Fibroblast of mammary gland (primary cell): ENCODE data around the gene MFSD6.
"Not testable (repeated sequence)": the region's sequence is repeated elsewhere in the genome, so short reads cannot be mapped to it uniquely, and the experiment has no call there.

Source experiments
- DNase-seq: peaks from one replicate; pipeline ENCODE4 v3.0.0-alpha.2; 2010; ENCODE audit warnings: low read depth
- H3K4me3 ChIP-seq: 2 replicates; pipeline ENCODE4 v1.5.1; 2011; ENCODE audit warnings: low read depth, mild to moderate bottlenecking, low read length, moderate library complexity; ENCODE audit not compliant: control insufficient read depth
- CTCF ChIP-seq: conservative IDR thresholded peaks from 2 replicates; pipeline ENCODE4 v1.5.1; 2011; ENCODE audit warnings: low read depth, low read length, inconsistent platforms; ENCODE audit not compliant: control insufficient read depth, insufficient read depth

Gene MFSD6

GRCh38 chr2:190415794-190416775 lies 7.9 kb downstream of the MFSD6 start:
- no peak overlapping the region for H3K4me3 ChIP-seq
- TF ChIP-seq CTCF, result no peak
- DNase-seq, result no peak

- H3K4me3 ChIP-seq, result no peak overlapping the region
- no peak for TF ChIP-seq CTCF
- DNase-seq, result no peak
Measured at GRCh38 chr2:190417045-190417842, 9.1 kb downstream of the MFSD6 start.

GRCh38 chr2:190418727-190419126 lies 10.6 kb downstream of the MFSD6 start:
- no peak for DNase-seq
- TF ChIP-seq CTCF, result no peak
- no peak overlapping the region for H3K4me3 ChIP-seq

- DNase-seq, result no peak
- no peak for TF ChIP-seq CTCF
- H3K4me3 ChIP-seq, result no peak overlapping the region
Measured at GRCh38 chr2:190420801-190421200, 12.6 kb downstream of the MFSD6 start.

- H3K4me3 ChIP-seq, result no peak overlapping the region
- TF ChIP-seq CTCF, result no peak
- DNase-seq, result no peak
Measured at GRCh38 chr2:190425221-190425866, 17.2 kb downstream of the MFSD6 start.

- DNase-seq, result no peak
- no peak for TF ChIP-seq CTCF
- no peak overlapping the region for H3K4me3 ChIP-seq
Measured at GRCh38 chr2:190425883-190426658, 17.9 kb downstream of the MFSD6 start.

- DNase-seq, H3K4me3 ChIP-seq: not testable (repeated sequence)
Measured at GRCh38 chr2:190430866-190431265, 22.7 kb downstream of the MFSD6 start.
